H1 (cell line): ENCODE results near the gene FAR2. TPM values are rescaled to one million over a fixed set of nuclear protein-coding genes. Genes with fewer than 3 reads are reported as not detected.

ENCODE experiments used
- HDAC2 ChIP-seq, 2 experiments: fragments of 300-600 bp in 1 of 2; sonication (generic) in 1 of 2; IDR thresholded peaks; 2 replicates each; pipeline ENCODE4 v1.6.1; 2011 to 2012; ENCODE audit warnings: low read depth in 2 of 2, low read length in 2 of 2, mild to moderate bottlenecking in 2 of 2, moderate library complexity in 2 of 2, borderline replicate concordance in 1 of 2, inconsistent platforms in 1 of 2
- KDM5A ChIP-seq: fragments of 200-600 bp; IDR thresholded peaks from 2 replicates; pipeline ENCODE4 v1.7.1; 2012; ENCODE audit warnings: mild to moderate bottlenecking, low read length, inconsistent platforms, mixed read lengths
- MAFK ChIP-seq: IDR thresholded peaks from 2 replicates; pipeline ENCODE4 v1.6.1; 2012; ENCODE audit warnings: low read depth, mild to moderate bottlenecking, improper control_type of control experiment, low read length
- POLR2A ChIP-seq, 2 experiments: IDR thresholded peaks; 1 replicate in 1 of 2; 2 replicates in 1 of 2; pipeline ENCODE4 v1.6.1; 2011; ENCODE audit warnings: low read depth in 2 of 2, low read length in 2 of 2, mild to moderate bottlenecking in 2 of 2; ENCODE audit errors: control extremely low read depth in 1 of 2
- POU5F1 ChIP-seq: IDR thresholded peaks from 2 replicates; pipeline ENCODE4 v1.6.1; 2011; ENCODE audit warnings: low read depth, mild to moderate bottlenecking, low read length, moderate library complexity
- RBBP5 ChIP-seq: IDR thresholded peaks from 2 replicates; pipeline ENCODE4 v1.7.1; 2012; ENCODE audit warnings: low read depth, mild to moderate bottlenecking, inconsistent platforms, low read length, moderate library complexity, borderline replicate concordance
- SP2 ChIP-seq: IDR thresholded peaks from 2 replicates; pipeline ENCODE4 v1.6.1; 2012; ENCODE audit warnings: mild to moderate bottlenecking, low read length, inconsistent platforms
- SP4 ChIP-seq: IDR thresholded peaks from 2 replicates; pipeline ENCODE4 v1.6.1; 2012; ENCODE audit warnings: low read length, inconsistent platforms
- SUZ12 ChIP-seq: fragments of 200-600 bp; sonication (generic); IDR thresholded peaks from 2 replicates; pipeline ENCODE4 v1.6.1; 2012; ENCODE audit warnings: mild to moderate bottlenecking, inconsistent platforms, low read length, moderate library complexity, mixed read lengths
- polyA plus RNA-seq, 7 experiments: library from polyadenylated mRNA; depleted of rRNA in 3 of 7; stranded (reverse) in 5 of 7; unstranded in 2 of 7; fragments of >200 nt in 5 of 7; fragments of 200-250 nt in 2 of 7; gene quantifications; 1 replicate in 5 of 7; 2 replicates in 1 of 7; 4 replicates in 1 of 7; pipeline versions ENCODE4 v1.2.1 to v1.2.3, GENCODE V29; 2011 to 2013; ENCODE audit warnings: missing spikeins in 2 of 7, mixed read lengths in 2 of 7
- total RNA-seq: library from RNA; stranded (reverse); fragmentation: NEBNext Ultra II Directional; extraction: Animal tissue kit (Norgen Biotek cat#: 25700); gene quantifications from 2 replicates; pipeline ENCODE4 v1.2.1, GENCODE V29; 2021
- TF ChIP-seq, protein P1 (sequence below): fragments of 300-600 bp; sonication (generic); IDR thresholded peaks from 2 replicates; pipeline ENCODE4 v1.7.1; 2012; ENCODE audit warnings: low read length, moderate library complexity, mild to moderate bottlenecking, inconsistent platforms; ENCODE audit not compliant: insufficient replicate concordance
- TF ChIP-seq, protein P2 (sequence below): IDR thresholded peaks from 2 replicates; pipeline ENCODE4 v1.6.1; 2012; ENCODE audit warnings: inconsistent platforms
- TF ChIP-seq, protein P3 (sequence below): IDR thresholded peaks from 2 replicates; pipeline ENCODE4 v1.6.1; 2012; ENCODE audit warnings: inconsistent platforms

The FAR2 gene
- total and polyA plus RNA-seq, 2 of the 8 experiments (the other 6 are each of a cell fraction or from before 2014, with no cell fraction given) = 24.0 to 24.1 TPM

DNA sequence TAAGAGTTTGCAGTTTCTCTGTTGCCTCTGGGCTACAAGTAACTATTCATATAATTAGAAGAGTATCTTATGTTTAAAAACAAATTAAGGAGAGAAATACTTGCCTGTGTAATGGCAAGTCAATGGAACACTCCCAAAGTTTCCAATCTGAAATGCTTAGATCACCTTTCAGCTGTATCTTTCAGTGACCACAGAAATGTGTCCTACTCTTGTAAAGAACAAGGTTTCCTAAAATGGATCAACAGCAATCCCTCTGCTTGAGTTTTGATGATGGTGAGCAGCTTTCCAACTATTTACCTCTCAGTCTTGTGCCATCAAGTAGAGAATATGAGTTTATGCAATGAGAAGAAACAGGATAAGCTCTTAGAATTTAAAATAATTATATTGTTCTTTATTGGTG lies 139.0 kb downstream of the FAR2 start (continued):
- TF ChIP-seq, protein P1, sequence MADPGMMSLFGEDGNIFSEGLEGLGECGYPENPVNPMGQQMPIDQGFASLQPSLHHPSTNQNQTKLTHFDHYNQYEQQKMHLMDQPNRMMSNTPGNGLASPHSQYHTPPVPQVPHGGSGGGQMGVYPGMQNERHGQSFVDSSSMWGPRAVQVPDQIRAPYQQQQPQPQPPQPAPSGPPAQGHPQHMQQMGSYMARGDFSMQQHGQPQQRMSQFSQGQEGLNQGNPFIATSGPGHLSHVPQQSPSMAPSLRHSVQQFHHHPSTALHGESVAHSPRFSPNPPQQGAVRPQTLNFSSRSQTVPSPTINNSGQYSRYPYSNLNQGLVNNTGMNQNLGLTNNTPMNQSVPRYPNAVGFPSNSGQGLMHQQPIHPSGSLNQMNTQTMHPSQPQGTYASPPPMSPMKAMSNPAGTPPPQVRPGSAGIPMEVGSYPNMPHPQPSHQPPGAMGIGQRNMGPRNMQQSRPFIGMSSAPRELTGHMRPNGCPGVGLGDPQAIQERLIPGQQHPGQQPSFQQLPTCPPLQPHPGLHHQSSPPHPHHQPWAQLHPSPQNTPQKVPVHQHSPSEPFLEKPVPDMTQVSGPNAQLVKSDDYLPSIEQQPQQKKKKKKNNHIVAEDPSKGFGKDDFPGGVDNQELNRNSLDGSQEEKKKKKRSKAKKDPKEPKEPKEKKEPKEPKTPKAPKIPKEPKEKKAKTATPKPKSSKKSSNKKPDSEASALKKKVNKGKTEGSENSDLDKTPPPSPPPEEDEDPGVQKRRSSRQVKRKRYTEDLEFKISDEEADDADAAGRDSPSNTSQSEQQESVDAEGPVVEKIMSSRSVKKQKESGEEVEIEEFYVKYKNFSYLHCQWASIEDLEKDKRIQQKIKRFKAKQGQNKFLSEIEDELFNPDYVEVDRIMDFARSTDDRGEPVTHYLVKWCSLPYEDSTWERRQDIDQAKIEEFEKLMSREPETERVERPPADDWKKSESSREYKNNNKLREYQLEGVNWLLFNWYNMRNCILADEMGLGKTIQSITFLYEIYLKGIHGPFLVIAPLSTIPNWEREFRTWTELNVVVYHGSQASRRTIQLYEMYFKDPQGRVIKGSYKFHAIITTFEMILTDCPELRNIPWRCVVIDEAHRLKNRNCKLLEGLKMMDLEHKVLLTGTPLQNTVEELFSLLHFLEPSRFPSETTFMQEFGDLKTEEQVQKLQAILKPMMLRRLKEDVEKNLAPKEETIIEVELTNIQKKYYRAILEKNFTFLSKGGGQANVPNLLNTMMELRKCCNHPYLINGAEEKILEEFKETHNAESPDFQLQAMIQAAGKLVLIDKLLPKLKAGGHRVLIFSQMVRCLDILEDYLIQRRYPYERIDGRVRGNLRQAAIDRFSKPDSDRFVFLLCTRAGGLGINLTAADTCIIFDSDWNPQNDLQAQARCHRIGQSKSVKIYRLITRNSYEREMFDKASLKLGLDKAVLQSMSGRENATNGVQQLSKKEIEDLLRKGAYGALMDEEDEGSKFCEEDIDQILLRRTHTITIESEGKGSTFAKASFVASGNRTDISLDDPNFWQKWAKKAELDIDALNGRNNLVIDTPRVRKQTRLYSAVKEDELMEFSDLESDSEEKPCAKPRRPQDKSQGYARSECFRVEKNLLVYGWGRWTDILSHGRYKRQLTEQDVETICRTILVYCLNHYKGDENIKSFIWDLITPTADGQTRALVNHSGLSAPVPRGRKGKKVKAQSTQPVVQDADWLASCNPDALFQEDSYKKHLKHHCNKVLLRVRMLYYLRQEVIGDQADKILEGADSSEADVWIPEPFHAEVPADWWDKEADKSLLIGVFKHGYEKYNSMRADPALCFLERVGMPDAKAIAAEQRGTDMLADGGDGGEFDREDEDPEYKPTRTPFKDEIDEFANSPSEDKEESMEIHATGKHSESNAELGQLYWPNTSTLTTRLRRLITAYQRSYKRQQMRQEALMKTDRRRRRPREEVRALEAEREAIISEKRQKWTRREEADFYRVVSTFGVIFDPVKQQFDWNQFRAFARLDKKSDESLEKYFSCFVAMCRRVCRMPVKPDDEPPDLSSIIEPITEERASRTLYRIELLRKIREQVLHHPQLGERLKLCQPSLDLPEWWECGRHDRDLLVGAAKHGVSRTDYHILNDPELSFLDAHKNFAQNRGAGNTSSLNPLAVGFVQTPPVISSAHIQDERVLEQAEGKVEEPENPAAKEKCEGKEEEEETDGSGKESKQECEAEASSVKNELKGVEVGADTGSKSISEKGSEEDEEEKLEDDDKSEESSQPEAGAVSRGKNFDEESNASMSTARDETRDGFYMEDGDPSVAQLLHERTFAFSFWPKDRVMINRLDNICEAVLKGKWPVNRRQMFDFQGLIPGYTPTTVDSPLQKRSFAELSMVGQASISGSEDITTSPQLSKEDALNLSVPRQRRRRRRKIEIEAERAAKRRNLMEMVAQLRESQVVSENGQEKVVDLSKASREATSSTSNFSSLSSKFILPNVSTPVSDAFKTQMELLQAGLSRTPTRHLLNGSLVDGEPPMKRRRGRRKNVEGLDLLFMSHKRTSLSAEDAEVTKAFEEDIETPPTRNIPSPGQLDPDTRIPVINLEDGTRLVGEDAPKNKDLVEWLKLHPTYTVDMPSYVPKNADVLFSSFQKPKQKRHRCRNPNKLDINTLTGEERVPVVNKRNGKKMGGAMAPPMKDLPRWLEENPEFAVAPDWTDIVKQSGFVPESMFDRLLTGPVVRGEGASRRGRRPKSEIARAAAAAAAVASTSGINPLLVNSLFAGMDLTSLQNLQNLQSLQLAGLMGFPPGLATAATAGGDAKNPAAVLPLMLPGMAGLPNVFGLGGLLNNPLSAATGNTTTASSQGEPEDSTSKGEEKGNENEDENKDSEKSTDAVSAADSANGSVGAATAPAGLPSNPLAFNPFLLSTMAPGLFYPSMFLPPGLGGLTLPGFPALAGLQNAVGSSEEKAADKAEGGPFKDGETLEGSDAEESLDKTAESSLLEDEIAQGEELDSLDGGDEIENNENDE = no peak
- no peak for TF ChIP-seq HDAC2 (IDR thresholded peaks at IDR 0.05; ENCODE audit: borderline replicate concordance in 1 of 2, low read depth in 2 of 2, low read length in 2 of 2)
- TF ChIP-seq SUZ12 = no peak
- TF ChIP-seq SP4 = no peak
- TF ChIP-seq RBBP5 = no peak
- TF ChIP-seq POLR2A (IDR thresholded peaks at IDR 0.05; ENCODE audit: control extremely low read depth in 1 of 2, low read depth in 2 of 2, low read length in 2 of 2) = no peak
- TF ChIP-seq SP2 = no peak
- no peak for TF ChIP-seq MAFK
- TF ChIP-seq, protein P2, sequence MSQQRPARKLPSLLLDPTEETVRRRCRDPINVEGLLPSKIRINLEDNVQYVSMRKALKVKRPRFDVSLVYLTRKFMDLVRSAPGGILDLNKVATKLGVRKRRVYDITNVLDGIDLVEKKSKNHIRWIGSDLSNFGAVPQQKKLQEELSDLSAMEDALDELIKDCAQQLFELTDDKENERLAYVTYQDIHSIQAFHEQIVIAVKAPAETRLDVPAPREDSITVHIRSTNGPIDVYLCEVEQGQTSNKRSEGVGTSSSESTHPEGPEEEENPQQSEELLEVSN = no peak
- TF ChIP-seq, protein P3, sequence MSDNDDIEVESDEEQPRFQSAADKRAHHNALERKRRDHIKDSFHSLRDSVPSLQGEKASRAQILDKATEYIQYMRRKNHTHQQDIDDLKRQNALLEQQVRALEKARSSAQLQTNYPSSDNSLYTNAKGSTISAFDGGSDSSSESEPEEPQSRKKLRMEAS = no peak
- no peak for TF ChIP-seq POU5F1
- no peak for TF ChIP-seq KDM5A
